Measurements from ENCODE around the gene RHOA.
"Not testable (repeated sequence)": the region's sequence is repeated elsewhere in the genome, so short reads cannot be mapped to it uniquely, and the experiment has no call there.

Gene RHOA

DNA sequence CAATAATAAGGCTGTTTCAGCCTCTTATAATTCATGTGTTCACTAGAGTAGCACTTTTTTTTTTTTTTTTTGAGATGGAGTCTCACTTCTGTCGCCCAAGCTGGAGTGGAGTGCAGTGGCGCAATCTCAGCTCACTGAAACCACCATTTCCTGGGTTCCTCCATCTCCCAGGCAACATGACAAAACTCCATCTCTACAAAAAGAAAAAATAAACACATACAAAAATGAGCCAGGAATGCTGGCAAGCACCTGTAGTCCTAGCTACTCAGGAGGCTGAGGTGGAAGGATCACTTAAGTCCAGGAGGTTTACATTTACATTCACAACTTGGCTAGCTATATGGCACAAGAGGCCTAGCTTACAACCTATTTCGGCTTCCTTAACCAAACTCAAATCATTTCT is 78.7 kb downstream of the RHOA start:
- H3K9me3 Mint-ChIP-seq, result no peaks in the 10 kb centered on the region
- no peak overlapping the region for H3K27ac Mint-ChIP-seq
- no peak for DNase-seq
- H3K4me1 Mint-ChIP-seq, result peaks cover 2% of the 10 kb centered on the region
- TF ChIP-seq, protein P1, sequence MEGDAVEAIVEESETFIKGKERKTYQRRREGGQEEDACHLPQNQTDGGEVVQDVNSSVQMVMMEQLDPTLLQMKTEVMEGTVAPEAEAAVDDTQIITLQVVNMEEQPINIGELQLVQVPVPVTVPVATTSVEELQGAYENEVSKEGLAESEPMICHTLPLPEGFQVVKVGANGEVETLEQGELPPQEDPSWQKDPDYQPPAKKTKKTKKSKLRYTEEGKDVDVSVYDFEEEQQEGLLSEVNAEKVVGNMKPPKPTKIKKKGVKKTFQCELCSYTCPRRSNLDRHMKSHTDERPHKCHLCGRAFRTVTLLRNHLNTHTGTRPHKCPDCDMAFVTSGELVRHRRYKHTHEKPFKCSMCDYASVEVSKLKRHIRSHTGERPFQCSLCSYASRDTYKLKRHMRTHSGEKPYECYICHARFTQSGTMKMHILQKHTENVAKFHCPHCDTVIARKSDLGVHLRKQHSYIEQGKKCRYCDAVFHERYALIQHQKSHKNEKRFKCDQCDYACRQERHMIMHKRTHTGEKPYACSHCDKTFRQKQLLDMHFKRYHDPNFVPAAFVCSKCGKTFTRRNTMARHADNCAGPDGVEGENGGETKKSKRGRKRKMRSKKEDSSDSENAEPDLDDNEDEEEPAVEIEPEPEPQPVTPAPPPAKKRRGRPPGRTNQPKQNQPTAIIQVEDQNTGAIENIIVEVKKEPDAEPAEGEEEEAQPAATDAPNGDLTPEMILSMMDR (IDR thresholded peaks at IDR 0.05), result no peak
- H3K36me3 Mint-ChIP-seq (ENCODE audit: low read depth), result peaks cover 67% of the 10 kb centered on the region
- no peaks in the 10 kb centered on the region for H3K27me3 Mint-ChIP-seq (ENCODE audit: low read depth, poor library complexity)
- no peak overlapping the region for H3K4me3 Mint-ChIP-seq

DNA sequence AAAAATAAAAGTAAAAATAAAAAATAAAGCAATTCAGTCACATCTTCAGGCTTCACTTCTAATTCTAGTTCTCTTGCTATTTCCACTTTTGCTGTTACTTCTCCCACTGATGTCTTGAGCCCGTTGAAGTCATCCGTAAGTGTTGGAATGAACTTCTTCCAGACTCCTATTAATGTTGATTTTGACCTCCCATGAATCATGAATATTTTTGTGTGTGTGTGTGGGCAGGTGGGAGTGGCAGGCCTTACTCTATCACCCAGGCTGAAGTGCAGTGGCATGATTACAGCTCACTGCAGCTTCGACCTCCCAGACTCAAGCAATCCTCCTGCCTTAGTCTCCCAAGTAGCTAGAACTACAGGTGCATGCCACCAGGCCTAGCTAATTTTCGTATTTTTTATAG is 82.6 kb downstream of the RHOA start:
- H3K4me3 Mint-ChIP-seq, result no peak overlapping the region
- TF ChIP-seq, protein P1 (IDR thresholded peaks at IDR 0.05), result no peak
- no peak overlapping the region for H3K27ac Mint-ChIP-seq
- no peaks in the 10 kb centered on the region for H3K9me3 Mint-ChIP-seq
- H3K27me3 Mint-ChIP-seq (ENCODE audit: low read depth, poor library complexity), result no peaks in the 10 kb centered on the region
- no peak for DNase-seq
- peaks cover 69% of the 10 kb centered on the region for H3K36me3 Mint-ChIP-seq (ENCODE audit: low read depth)
- no peaks in the 10 kb centered on the region for H3K4me1 Mint-ChIP-seq

DNA sequence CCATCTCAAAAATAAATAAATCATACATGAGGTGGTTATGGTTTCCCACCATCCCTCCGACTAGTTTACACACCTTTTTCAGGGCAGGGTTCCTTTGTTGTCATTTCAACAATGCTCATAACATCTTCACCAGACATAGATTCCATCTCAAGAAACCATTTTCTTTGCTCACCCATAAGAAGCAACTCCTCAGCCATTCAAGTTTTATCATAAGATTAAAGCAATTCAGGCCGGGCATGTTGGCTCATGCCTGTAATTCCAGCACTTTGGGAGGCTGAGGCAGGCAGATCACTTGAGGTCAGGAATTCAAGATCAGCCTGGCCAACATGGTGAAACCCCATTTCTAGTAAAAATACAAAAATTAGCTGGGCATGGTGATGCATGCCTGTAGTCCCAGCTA is 83.4 kb downstream of the RHOA start:
- Mint-ChIP-seq H3K27ac (peak overlapping the region; percentile 68), H3K36me3 (ENCODE audit: low read depth) (peaks cover 71% of the 10 kb centered on the region)
- H3K4me1 Mint-ChIP-seq; H3K4me3 Mint-ChIP-seq; DNase-seq; H3K27me3 Mint-ChIP-seq (ENCODE audit: low read depth, poor library complexity); H3K9me3 Mint-ChIP-seq: not testable (repeated sequence)

DNA sequence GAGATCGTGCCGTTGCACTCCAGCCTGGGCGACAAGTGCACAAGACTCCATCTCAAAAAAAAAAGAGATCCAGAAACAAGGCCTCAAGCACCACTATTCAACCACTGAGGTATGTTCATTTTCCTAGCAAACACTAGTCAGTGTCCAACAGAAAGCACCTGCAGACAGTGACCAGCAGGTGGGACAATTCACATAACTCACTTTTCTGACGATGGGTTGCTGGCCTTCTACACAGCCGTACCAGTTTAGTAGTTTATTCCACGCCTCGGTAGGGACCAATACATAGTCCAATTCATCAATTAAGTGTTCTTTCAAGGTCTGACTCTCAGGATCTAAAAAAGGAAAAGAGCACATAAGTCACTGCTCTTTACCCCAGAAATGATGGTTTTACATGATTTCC is 84.3 kb downstream of the RHOA start:
- peaks cover 64% of the 10 kb centered on the region for H3K36me3 Mint-ChIP-seq (ENCODE audit: low read depth)
- TF ChIP-seq, protein P1 (IDR thresholded peaks at IDR 0.05), result no peak
- H3K27ac Mint-ChIP-seq, result no peak overlapping the region
- no peaks in the 10 kb centered on the region for H3K9me3 Mint-ChIP-seq
- H3K4me3 Mint-ChIP-seq, result no peak overlapping the region
- no peak for DNase-seq
- H3K27me3 Mint-ChIP-seq (ENCODE audit: low read depth, poor library complexity), result no peaks in the 10 kb centered on the region
- no peaks in the 10 kb centered on the region for H3K4me1 Mint-ChIP-seq

DNA sequence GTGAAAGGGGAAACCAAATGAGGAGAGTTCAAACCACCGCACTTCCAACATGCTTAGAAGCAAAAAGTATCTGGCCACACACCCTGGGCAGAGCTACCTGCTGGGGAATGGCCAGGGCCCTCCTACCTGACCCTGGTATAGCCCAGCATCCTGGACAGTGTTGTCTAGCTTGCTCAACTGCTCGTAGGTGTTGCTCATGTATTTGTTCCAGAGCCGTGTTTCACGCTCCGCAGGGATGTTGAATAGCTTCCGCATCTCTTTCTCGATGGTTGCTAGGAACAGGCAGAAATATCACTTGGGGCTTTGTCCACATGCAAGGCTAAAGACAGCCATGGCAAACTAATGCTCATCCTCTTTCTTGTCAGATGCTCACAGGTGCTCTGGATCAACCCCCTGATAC is 87.0 kb downstream of the RHOA start:
- H3K4me1 Mint-ChIP-seq, result no peaks in the 10 kb centered on the region

DNA sequence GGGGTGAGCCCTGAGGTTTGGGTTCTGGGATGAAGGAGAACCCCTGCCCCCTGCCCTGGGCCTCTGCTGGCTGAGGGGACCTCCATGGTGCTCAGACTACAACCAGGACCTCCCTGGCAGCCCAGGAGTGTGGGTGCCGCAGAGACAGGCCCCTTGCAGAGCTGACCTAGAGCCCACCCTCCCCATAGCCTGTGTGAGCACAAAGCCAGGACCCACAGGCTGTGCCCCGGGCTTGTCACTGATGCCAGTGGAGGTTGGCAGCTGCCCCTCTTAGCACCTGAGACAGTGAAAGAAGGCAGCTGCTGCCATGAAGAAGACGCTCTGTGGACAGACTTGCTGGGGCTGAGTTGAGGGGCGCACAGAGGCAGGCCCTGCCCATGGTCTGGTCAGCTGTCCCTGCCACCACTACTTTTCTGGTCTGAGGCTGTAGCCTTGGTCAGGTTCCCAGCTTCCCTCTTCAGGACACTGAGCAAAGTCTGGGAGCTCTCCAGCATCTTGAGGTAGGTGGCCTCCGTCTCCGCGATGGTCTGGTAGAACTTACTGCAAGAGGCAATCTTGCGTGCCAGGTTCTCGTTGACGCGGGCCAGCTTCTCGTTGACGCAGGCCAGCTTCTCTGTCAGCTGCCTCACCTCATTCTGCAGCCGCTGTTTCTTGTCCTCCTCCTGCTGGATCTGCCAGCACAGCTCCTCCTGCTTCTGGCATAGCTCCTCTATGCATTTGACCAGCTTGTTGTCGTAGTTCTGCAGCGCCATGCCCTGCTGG is 94.9 kb downstream of the RHOA start:
- Mint-ChIP-seq H3K4me3 (no peak overlapping the region), H3K4me1 (no peaks in the 10 kb centered on the region), H3K9me3 (no peaks in the 10 kb centered on the region), H3K27me3 (ENCODE audit: low read depth, poor library complexity) (no peaks in the 10 kb centered on the region), H3K27ac (peak overlapping the region; percentile 57), H3K36me3 (ENCODE audit: low read depth) (peaks cover 44% of the 10 kb centered on the region)
- TF ChIP-seq, protein P1 (IDR thresholded peaks at IDR 0.05), result no peak
- DNase-seq, result no peak

More for the DNA sequence above, 87.0 kb downstream of the RHOA start:
- Mint-ChIP-seq H3K36me3 (ENCODE audit: low read depth) (peaks cover 60% of the 10 kb centered on the region), H3K27me3 (ENCODE audit: low read depth, poor library complexity) (no peaks in the 10 kb centered on the region), H3K4me3 (no peak overlapping the region), H3K9me3 (no peaks in the 10 kb centered on the region), H3K27ac (peak overlapping the region; percentile 20)
- DNase-seq, result no peak
- TF ChIP-seq, protein P1 (IDR thresholded peaks at IDR 0.05), result no peak
